ACC112 (cell line): ENCODE data around the gene DPH1.
A peak's percentile ranks its signal among the peaks of the same experiment; 100 is the strongest.

Source experiments
- H2AFZ ChIP-seq: fragments of 200-600 bp; sonication (generic); one replicate; pipeline ENCODE4 v1.6.0; 2017; ENCODE audit warnings: antibody characterized with exemption, low read length; ENCODE audit not compliant: unreplicated experiment
- H3K27ac ChIP-seq: fragments of 200-600 bp; sonication (generic); 2 replicates; pipeline ENCODE4 v1.5.1; 2014; ENCODE audit warnings: low read depth, mild to moderate bottlenecking, antibody characterized with exemption, low read length, moderate library complexity
- H3K27me3 ChIP-seq: fragments of 200-600 bp; sonication (generic); 2 replicates; pipeline ENCODE4 v1.6.1; 2014; ENCODE audit warnings: mild to moderate bottlenecking, antibody characterized with exemption, low read length, moderate library complexity, mixed read lengths; ENCODE audit not compliant: insufficient read depth
- H3K36me3 ChIP-seq: fragments of 200-600 bp; sonication (generic); 2 replicates; pipeline ENCODE4 v1.6.1; 2016; ENCODE audit warnings: mild to moderate bottlenecking, antibody characterized with exemption, low read length, moderate library complexity, mixed read lengths; ENCODE audit not compliant: insufficient read depth
- H3K4me1 ChIP-seq: fragments of 200-600 bp; sonication (generic); one replicate; pipeline ENCODE4 v1.6.1; 2016; ENCODE audit warnings: low read length, mixed read lengths; ENCODE audit not compliant: insufficient read depth, unreplicated experiment, control insufficient read depth
- H3K4me3 ChIP-seq: fragments of 200-600 bp; sonication (generic); 2 replicates; pipeline ENCODE4 v1.5.1; 2014; ENCODE audit warnings: mild to moderate bottlenecking, low read depth, low read length
- H3K79me2 ChIP-seq: fragments of 200-600 bp; sonication (generic); one replicate; pipeline ENCODE4 v1.6.0; 2016; ENCODE audit warnings: low read length; ENCODE audit not compliant: control insufficient read depth, unreplicated experiment, insufficient read depth

The DPH1 gene

GRCh38 chr17:2042390-2042847, 12.5 kb downstream of the DPH1 start:
- Histone ChIP-seq H3K4me1 (peaks cover 21% of the 10 kb centered on the region), H3K27ac (peak overlapping the region; percentile 72), H3K27me3 (no peaks in the 10 kb centered on the region), H3K79me2 (peaks cover 15% of the 10 kb centered on the region), H3K36me3 (peaks cover 3% of the 10 kb centered on the region; the same call in 1 of the 2 replicates), H3K4me3 (peak overlapping the region; percentile 91), H2AFZ (peak overlapping the region; percentile 26)

- no peak overlapping the region for H2AFZ ChIP-seq
- H3K4me3 ChIP-seq, result peak overlapping the region; percentile 91
- H3K27me3 ChIP-seq, result no peaks in the 10 kb centered on the region
- peaks cover 3% of the 10 kb centered on the region; the same call in 1 of the 2 replicates for H3K36me3 ChIP-seq
- H3K27ac ChIP-seq, result peak overlapping the region; percentile 72
- H3K79me2 ChIP-seq, result peaks cover 15% of the 10 kb centered on the region
- peaks cover 21% of the 10 kb centered on the region for H3K4me1 ChIP-seq
These were observed 13.0 kb downstream of the DPH1 start for GRCh38 chr17:2042933-2043332.

DNA sequence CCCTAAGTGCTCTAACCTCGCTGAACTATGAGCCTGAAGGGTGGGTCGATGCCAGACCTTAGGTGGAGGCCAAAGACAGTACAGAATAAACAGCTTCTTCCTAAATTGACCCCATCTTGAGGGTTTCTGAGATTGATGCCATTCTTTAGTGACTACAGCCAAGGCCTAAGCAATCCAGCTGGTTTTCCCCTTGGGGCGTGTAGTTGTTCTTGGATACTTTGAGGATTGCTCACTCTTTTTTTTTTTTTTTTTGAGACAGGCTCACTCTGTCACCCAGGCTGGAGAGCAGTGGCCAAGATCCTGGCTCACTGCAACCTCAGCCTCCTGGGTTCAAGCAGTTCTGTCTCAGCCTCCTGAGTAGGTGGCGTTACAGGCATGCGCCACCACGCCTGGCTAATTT, 13.8 kb downstream of the DPH1 start:
- H3K27ac ChIP-seq, result peak overlapping the region; percentile 72
- H2AFZ ChIP-seq, result no peak overlapping the region
- peaks cover 3% of the 10 kb centered on the region; the same call in 1 of the 2 replicates for H3K36me3 ChIP-seq
- peaks cover 21% of the 10 kb centered on the region for H3K4me1 ChIP-seq
- no peaks in the 10 kb centered on the region for H3K27me3 ChIP-seq
- H3K79me2 ChIP-seq, result peaks cover 15% of the 10 kb centered on the region
- peak overlapping the region; percentile 91; the same call in 1 of the 2 replicates for H3K4me3 ChIP-seq

GRCh38 chr17:2044263-2044894, 14.4 kb downstream of the DPH1 start:
- no peak overlapping the region for H3K27ac ChIP-seq
- no peaks in the 10 kb centered on the region for H3K27me3 ChIP-seq
- no peak overlapping the region for H2AFZ ChIP-seq
- no peak overlapping the region for H3K4me3 ChIP-seq
- H3K4me1 ChIP-seq, result peaks cover 21% of the 10 kb centered on the region
- peaks cover 3% of the 10 kb centered on the region; the same call in 1 of the 2 replicates for H3K36me3 ChIP-seq
- peaks cover 15% of the 10 kb centered on the region for H3K79me2 ChIP-seq

DNA sequence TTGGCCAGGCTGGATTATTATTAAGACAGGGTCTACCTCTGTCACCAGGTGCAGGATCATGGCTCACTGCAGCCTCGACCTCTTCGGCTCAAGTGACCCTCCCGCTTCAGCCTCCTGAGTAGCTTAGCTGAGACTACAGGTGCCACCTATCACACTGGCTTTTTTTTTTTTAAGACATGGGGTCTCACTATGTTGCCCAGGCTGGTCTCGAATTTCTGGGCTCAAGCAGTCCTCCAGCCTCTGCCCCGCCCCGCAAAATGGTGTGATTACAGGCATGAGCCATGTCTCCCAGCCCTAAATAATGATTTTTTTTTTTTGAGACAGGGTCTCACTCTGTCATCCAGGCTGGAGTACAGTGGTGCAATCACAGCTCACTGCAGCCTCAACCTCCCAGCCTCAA, 17.6 kb downstream of the DPH1 start:
- Histone ChIP-seq H3K4me3 (no peak overlapping the region), H3K36me3 (peaks cover 3% of the 10 kb centered on the region; the same call in 1 of the 2 replicates), H3K27me3 (peaks cover 10% of the 10 kb centered on the region; the same call in 1 of the 2 replicates), H3K27ac (no peak overlapping the region), H3K4me1 (peaks cover 21% of the 10 kb centered on the region), H3K79me2 (peaks cover 11% of the 10 kb centered on the region), H2AFZ (no peak overlapping the region)

DNA sequence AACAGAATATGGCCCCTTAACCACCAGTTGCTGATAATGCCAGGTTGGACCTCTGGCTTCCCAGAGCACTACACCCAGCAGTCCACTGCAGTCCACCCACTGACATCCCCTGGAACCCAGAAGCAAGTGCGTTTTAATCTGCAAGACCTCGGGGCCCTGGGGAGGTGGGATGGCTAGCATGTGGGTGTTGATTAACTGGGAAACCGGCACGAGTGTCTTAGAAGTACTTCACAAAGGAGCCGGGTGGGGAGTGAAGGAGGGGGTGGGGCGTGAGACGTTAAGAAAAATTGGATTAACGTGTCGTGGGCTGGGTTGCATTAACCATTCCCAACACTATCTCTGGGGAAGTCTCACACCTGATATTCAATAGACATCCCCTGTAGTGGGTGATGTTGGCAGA, 18.9 kb downstream of the DPH1 start:
- peaks cover 10% of the 10 kb centered on the region; the same call in 1 of the 2 replicates for H3K27me3 ChIP-seq
- no peaks in the 10 kb centered on the region for H3K36me3 ChIP-seq
- no peaks in the 10 kb centered on the region for H3K79me2 ChIP-seq
- peak overlapping the region; percentile 29 for H2AFZ ChIP-seq
- no peak overlapping the region for H3K27ac ChIP-seq
- H3K4me3 ChIP-seq, result peak overlapping the region; percentile 79
- peaks cover 9% of the 10 kb centered on the region for H3K4me1 ChIP-seq

DNA sequence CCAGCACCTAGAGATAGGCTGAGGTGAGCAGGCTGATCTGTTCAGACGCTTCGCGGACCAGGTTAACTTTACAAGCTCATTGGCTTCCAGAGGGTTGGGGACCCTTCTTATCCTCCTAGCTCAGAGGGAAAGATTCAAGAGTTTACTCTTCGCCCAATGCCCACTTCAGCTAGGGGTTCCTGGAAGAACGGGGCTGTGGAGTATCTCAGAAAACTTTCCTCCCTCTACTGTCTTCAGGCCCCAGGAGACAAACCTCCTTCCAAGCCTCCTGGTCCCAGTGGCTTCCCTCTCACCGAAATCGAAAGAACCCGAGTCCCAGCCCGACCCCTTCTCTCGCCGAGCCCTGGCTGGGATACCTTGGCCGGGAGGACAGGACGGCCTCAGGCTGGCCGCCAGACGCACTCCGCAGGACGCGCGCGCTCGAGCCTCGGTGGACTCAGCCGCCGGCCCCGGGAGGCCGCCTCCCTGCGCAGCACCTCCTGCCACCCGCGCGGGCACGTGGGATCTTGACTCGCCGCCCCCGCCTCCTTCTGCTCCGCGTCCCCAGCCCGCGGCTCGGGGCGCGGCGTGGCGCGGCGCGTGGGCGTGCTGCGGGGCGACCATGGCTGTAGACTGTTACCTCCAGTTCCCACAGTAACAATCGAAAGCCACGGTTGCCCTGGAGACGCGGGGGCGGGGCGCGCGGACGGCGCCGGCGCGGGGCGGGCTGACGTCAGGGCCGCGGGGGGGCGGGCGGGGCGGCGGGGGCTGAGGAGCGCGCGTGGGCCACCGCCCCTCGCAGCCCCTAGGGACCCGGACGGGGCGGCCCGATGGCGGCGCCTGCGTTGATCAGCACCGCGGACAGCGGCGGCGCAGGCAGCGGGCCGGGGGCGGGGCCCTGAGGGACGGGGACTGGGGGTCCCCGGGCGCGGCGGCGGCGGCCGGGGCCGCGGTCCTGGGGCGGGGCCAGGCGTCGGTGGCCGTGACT, 19.7 kb downstream of the DPH1 start:
- H3K4me1 ChIP-seq, result peaks cover 2% of the 10 kb centered on the region
- H3K79me2 ChIP-seq, result no peaks in the 10 kb centered on the region
- peaks cover 10% of the 10 kb centered on the region; the same call in 1 of the 2 replicates for H3K27me3 ChIP-seq
- H3K36me3 ChIP-seq, result no peaks in the 10 kb centered on the region
- peak overlapping the region; percentile 68 for H3K27ac ChIP-seq
- H2AFZ ChIP-seq, result peak overlapping the region; percentile 29
- H3K4me3 ChIP-seq, result peak overlapping the region; percentile 79

- peak overlapping the region; percentile 77 for H3K4me3 ChIP-seq
- H2AFZ ChIP-seq, result no peak overlapping the region
- H3K36me3 ChIP-seq, result no peaks in the 10 kb centered on the region
- H3K4me1 ChIP-seq, result no peaks in the 10 kb centered on the region
- H3K27me3 ChIP-seq, result peaks cover 10% of the 10 kb centered on the region; the same call in 1 of the 2 replicates
- H3K27ac ChIP-seq, result peak overlapping the region; percentile 58; the same call in 1 of the 2 replicates
- H3K79me2 ChIP-seq, result no peaks in the 10 kb centered on the region
These were observed 20.5 kb downstream of the DPH1 start for GRCh38 chr17:2050300-2051060.

- peaks cover 10% of the 10 kb centered on the region; the same call in 1 of the 2 replicates for H3K27me3 ChIP-seq
- H3K36me3 ChIP-seq, result no peaks in the 10 kb centered on the region
- no peak overlapping the region for H2AFZ ChIP-seq
- peak overlapping the region; percentile 77 for H3K4me3 ChIP-seq
- H3K79me2 ChIP-seq, result peaks cover under 1% of the 10 kb centered on the region
- H3K27ac ChIP-seq, result no peak overlapping the region
- no peaks in the 10 kb centered on the region for H3K4me1 ChIP-seq
These were observed 21.3 kb downstream of the DPH1 start for GRCh38 chr17:2051061-2051932.
